Stomach (tissue), 9 donors: ENCODE measurements around the gene ANKRD22. TPM values are rescaled to one million over a fixed set of nuclear protein-coding genes. Genes with fewer than 3 reads are reported as not detected.

Experiments used
- DNase-seq, 2 donors: peaks; one replicate each; pipeline versions ENCODE4 v3.0.0 to v3.0.0-alpha.2; 2013 to 2019
- H3K27ac ChIP-seq, 5 donors: fragments of 200-600 bp in 4 of 5; sonication (generic) in 4 of 5; one replicate each; pipeline ENCODE4 v1.5.1; 2013 to 2019; ENCODE audit warnings: mild to moderate bottlenecking in 1 of 5, moderate library complexity in 1 of 5
- H3K27me3 ChIP-seq, 3 donors: fragments of 200-600 bp; sonication (generic); one replicate each; pipeline ENCODE4 v1.5.1; 2017 to 2019; ENCODE audit warnings: mixed run types in 1 of 3
- H3K36me3 ChIP-seq, 4 donors: fragments of 200-600 bp; sonication (generic); 1 replicate in 3 of 4; 2 replicates in 1 of 4; pipeline ENCODE4 v1.5.1; 2016 to 2019
- H3K4me1 ChIP-seq, 4 donors: fragments of 200-600 bp; sonication (generic); one replicate each; pipeline ENCODE4 v1.5.1; 2016 to 2019
- H3K4me3 ChIP-seq, 4 donors: fragments of 200-600 bp; sonication (generic) in 3 of 4; one replicate each; pipeline ENCODE4 v1.5.1; 2016 to 2019; ENCODE audit warnings: mild to moderate bottlenecking in 1 of 4
- H3K9me3 ChIP-seq, 4 donors: fragments of 200-600 bp; sonication (generic); one replicate each; pipeline ENCODE4 v1.5.1; 2016 to 2019
- EP300 ChIP-seq: sonication (generic); formaldehyde crosslinking; IDR thresholded peaks from one replicate; pipeline ENCODE4 v1.6.1; 2017; ENCODE audit warnings: antibody characterized with exemption
- POLR2A ChIP-seq, 4 donors: fragments of 450-650 bp; IDR thresholded peaks; one replicate each; pipeline ENCODE4 v1.6.1; 2016; ENCODE audit warnings: antibody characterized with exemption in 4 of 4, control low read depth in 2 of 4, mild to moderate bottlenecking in 1 of 4, moderate library complexity in 1 of 4
- POLR2AphosphoS5 ChIP-seq, 3 donors: sonication (generic); formaldehyde crosslinking; IDR thresholded peaks; one replicate each; pipeline ENCODE4 v1.6.1; 2016; ENCODE audit warnings: antibody characterized with exemption in 3 of 3
- WGBS, 5 donors: extraction: QIAGEN DNeasy Blood & Tissue Kit in 3 of 5; methylation state at CpG; one replicate each; pipeline versions ENCODE4 v1.1.5 to v1.1.7; 2013 to 2018; 5-methylcytosine and 5-hydroxymethylcytosine counted together
- intact Hi-C: fragments of 100-400 bp; cut with DNase I; formaldehyde crosslinking; loops from one replicate; pipeline ENCODE4 v1.15.1; 2023; ENCODE audit warnings: low total_unique reads
- polyA plus RNA-seq, 3 donors: library from polyadenylated mRNA; stranded (reverse); fragments of 200-250 nt; gene quantifications; one replicate each; pipeline ENCODE4 v1.2.3, GENCODE V29; 2013
- total RNA-seq, 5 donors: library from RNA; depleted of rRNA; stranded (reverse); fragments of >200 nt; gene quantifications; one replicate each; pipeline versions ENCODE4 v1.1.0 to v1.2.3, GENCODE V29; 2014 to 2016
- TF ChIP-seq, protein P1 (sequence below), 7 experiments: fragments of 450-650 bp in 4 of 7; fragments of 200-600 bp in 3 of 7; sonication (generic) in 3 of 7; IDR thresholded peaks; one replicate each; pipeline ENCODE4 v1.5.1; 2016 to 2019; ENCODE audit warnings: antibody characterized with exemption in 7 of 7, control low read depth in 2 of 7, mild to moderate bottlenecking in 1 of 7
- donor health status: healthy with polysubstance abuse.
- donor health status: Bipolar disorder and iron deficiency.
- donor health status: healthy.

The ANKRD22 gene
- total and polyA plus RNA-seq, 8 donors, result 6.4 to 63.9 (median 36.4) TPM

DNA sequence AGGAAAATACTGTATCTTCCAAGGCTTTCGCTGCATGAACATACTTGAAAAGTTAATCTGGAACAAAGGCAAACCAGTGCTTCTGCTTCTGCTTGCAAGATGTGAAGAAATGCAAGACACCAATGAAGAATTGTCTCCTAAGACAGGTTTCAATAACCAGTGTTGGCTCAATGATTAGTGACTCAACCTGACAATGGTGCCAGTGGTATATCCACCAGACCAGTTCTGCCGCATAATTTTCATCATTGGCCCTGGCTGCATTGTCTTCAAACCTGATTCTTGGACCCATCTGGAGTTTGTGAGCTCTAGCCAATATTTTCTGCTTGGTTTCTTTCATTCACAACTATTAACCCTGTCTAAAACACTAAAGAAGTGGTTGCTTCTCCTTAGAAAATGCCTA lies 14.8 kb upstream of the ANKRD22 start:
- WGBS, 5 donors, result 86 to 98% (median 96%) methylated on average over 2 of the region's 2 CpGs
- TF ChIP-seq EP300 (no peak), POLR2AphosphoS5 (IDR thresholded peaks at IDR 0.05) (no peak), POLR2A (IDR thresholded peaks at IDR 0.05) (no peak)
- TF ChIP-seq, protein P1, sequence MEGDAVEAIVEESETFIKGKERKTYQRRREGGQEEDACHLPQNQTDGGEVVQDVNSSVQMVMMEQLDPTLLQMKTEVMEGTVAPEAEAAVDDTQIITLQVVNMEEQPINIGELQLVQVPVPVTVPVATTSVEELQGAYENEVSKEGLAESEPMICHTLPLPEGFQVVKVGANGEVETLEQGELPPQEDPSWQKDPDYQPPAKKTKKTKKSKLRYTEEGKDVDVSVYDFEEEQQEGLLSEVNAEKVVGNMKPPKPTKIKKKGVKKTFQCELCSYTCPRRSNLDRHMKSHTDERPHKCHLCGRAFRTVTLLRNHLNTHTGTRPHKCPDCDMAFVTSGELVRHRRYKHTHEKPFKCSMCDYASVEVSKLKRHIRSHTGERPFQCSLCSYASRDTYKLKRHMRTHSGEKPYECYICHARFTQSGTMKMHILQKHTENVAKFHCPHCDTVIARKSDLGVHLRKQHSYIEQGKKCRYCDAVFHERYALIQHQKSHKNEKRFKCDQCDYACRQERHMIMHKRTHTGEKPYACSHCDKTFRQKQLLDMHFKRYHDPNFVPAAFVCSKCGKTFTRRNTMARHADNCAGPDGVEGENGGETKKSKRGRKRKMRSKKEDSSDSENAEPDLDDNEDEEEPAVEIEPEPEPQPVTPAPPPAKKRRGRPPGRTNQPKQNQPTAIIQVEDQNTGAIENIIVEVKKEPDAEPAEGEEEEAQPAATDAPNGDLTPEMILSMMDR (IDR thresholded peaks at IDR 0.05), result no peak
- H3K4me1 ChIP-seq, result peaks cover 0 to 5% (median 0%) of the 10 kb centered on the region in 4 donors
- H3K36me3 ChIP-seq, result no peaks in the 10 kb centered on the region
- H3K27me3 ChIP-seq, result no peaks in the 10 kb centered on the region
- no peaks in the 10 kb centered on the region for H3K9me3 ChIP-seq
- no peak overlapping the region for H3K27ac ChIP-seq
- no peak overlapping the region for H3K4me3 ChIP-seq
- no peak for DNase-seq
- intact Hi-C loops, result no loop called here

DNA sequence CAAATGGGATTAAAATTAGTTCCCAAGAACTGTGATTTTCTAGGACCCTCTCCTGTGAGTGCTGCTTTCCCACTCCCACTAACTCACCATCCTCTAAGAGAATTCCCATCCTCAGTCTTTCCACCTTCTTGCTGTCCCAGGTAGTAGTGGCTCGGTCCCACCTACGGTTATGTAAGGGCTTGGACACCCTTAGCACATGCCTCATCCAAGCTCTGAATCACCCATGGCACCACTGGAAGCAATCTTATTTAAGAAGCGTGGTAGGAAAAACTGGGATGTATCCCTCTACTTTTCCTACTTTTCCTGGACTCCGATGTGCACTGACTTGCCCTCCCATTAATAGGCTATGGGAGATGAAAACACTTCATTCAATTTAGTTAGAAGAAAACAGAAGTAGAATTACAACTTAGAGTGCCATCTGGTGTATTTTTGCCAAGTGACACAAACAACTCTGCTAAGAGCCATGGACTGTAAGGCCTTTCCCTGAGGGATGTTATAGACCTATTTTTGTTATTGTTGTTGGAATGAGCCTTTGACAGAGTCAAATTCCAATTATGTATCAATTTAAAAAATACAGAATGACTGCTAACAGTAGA lies 13.7 kb upstream of the ANKRD22 start:
- Histone ChIP-seq H3K36me3 (no peaks in the 10 kb centered on the region), H3K27me3 (no peaks in the 10 kb centered on the region), H3K9me3 (no peaks in the 10 kb centered on the region), H3K27ac (no peak overlapping the region), H3K4me1 (peaks cover 0 to 5% (median 0%) of the 10 kb centered on the region in 4 donors), H3K4me3 (no peak overlapping the region)
- intact Hi-C loops, result no loop called here
- TF ChIP-seq, protein P1 (IDR thresholded peaks at IDR 0.05), result peak in 3 of 7 experiments; percentile 25 to 54 (median 50)
- TF ChIP-seq EP300 (no peak), POLR2AphosphoS5 (IDR thresholded peaks at IDR 0.05) (no peak), POLR2A (IDR thresholded peaks at IDR 0.05) (no peak)
- peak in 1 of 2 donors; percentile 64 for DNase-seq
- 72 to 82% (median 75%) methylated on average over 4 of the region's 4 CpGs for WGBS, 5 donors

DNA sequence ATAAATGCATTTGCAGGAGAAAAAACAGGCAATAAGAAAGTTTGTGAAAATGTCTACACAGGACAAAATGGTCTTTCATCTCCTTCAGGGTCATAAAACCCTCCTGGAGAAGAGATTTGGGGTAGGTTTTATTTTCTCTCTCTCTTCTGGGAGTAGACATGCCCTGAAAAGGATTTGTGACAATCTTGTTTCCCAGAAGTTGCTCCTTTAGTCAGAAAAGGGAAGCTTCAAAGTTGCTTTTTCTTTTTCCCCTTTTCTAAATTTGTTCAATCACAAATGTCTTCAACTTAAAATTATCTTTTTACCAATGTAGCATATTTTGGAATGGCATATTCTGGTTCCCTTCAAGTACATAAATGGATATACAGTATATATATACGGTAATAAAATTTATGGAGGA lies 9.4 kb upstream of the ANKRD22 start:
- Histone ChIP-seq H3K4me1 (peaks cover 0 to 33% (median 11%) of the 10 kb centered on the region in 4 donors), H3K27ac (no peak overlapping the region), H3K9me3 (no peaks in the 10 kb centered on the region), H3K36me3 (no peaks in the 10 kb centered on the region), H3K27me3 (no peaks in the 10 kb centered on the region), H3K4me3 (no peak overlapping the region)
- no peak for TF ChIP-seq POLR2AphosphoS5 (IDR thresholded peaks at IDR 0.05)
- TF ChIP-seq, protein P1 (IDR thresholded peaks at IDR 0.05), result no peak
- TF ChIP-seq EP300, result no peak
- no peak for TF ChIP-seq POLR2A (IDR thresholded peaks at IDR 0.05)
- WGBS, 5 donors, result 0 to 97% (median 44%) methylated on average over 1 of the region's 1 CpG
- intact Hi-C loops, result no loop called here
- no peak for DNase-seq

DNA sequence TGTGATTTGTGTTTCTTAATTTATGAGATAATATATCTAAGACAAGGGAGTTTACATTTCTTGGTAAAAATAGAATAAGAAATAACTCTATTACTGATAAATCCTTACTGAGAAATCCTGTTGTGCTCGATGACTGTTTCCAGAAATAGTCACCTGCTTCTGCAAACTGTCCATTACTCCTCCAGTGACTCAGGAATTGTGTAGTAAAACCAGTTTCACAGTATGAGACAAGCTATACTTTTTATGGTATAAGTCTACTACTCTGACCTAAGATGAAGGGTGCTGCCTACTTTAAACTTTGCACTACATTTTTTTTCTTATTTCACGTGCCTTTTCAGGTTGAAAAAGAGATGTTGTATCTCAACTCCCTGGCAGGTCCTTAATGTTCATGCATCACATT lies 6.8 kb upstream of the ANKRD22 start:
- Histone ChIP-seq H3K36me3 (no peaks in the 10 kb centered on the region), H3K4me3 (no peak overlapping the region), H3K27ac (peak overlapping the region in 2 of 5 donors; percentile 6 to 29), H3K9me3 (no peaks in the 10 kb centered on the region), H3K27me3 (no peaks in the 10 kb centered on the region), H3K4me1 (peaks cover 6 to 54% (median 24%) of the 10 kb centered on the region in 4 donors)
- TF ChIP-seq, protein P1 (IDR thresholded peaks at IDR 0.05), result no peak
- no peak for TF ChIP-seq POLR2A (IDR thresholded peaks at IDR 0.05)
- TF ChIP-seq EP300, result no peak
- TF ChIP-seq POLR2AphosphoS5 (IDR thresholded peaks at IDR 0.05), result no peak
- WGBS, 5 donors, result 20 to 48% (median 35%) methylated on average over 2 of the region's 2 CpGs
- intact Hi-C loops, result no loop called here
- peak in 1 of 2 donors; percentile 60 for DNase-seq
